ENCODE results near the gene VTI1B.

- no peak for TF ChIP-seq POLR2A (IDR thresholded peaks at IDR 0.05)
- no peak for TF ChIP-seq CTCF (IDR thresholded peaks at IDR 0.05)
These were observed 38.0 kb downstream of the VTI1B start for GRCh38 chr14:67636361-67636919.
